WTC11 (cell line): ENCODE data around the gene ADAMTS7. TPM values are rescaled to one million over a fixed set of nuclear protein-coding genes. Genes with fewer than 3 reads are reported as not detected.

Experiments
- ATAC-seq: fragments of 200-7000 bp; cut with Tn5 transposase; 2 replicates; pipeline ENCODE4 v1.10.0; 2021; ENCODE audit warnings: mild to moderate bottlenecking, moderate library complexity
- CTCF ChIA-PET: fragments of 300-600 bp; sonication (Branson Sonifier 250); formaldehyde crosslinking; loops from one replicate; lab custom pipeline; 2021; ENCODE audit warnings: antibody characterized with exemption; lab: Charles Lee
- POLR2A ChIA-PET: fragments of 350-600 bp; sonication (Branson Sonifier 250); formaldehyde crosslinking; loops from one replicate; lab custom pipeline; 2021; ENCODE audit warnings: antibody characterized with exemption; lab: Charles Lee
- DNase-seq: peaks from one replicate; pipeline ENCODE4 v3.0.0; 2021; ENCODE audit warnings: low spot score
- H3K27ac Mint-ChIP-seq: 2 replicates; pipeline ENCODE4 v1.8.0; 2021; ENCODE audit warnings: mixed read lengths
- H3K27me3 Mint-ChIP-seq: 2 replicates; pipeline ENCODE4 v1.8.0; 2021; ENCODE audit warnings: low read depth, mild to moderate bottlenecking, moderate library complexity, mixed read lengths
- H3K36me3 Mint-ChIP-seq: 2 replicates; pipeline ENCODE4 v1.8.0; 2021; ENCODE audit warnings: mixed read lengths
- H3K4me1 Mint-ChIP-seq: 2 replicates; pipeline ENCODE4 v1.8.0; 2022; ENCODE audit warnings: mixed read lengths
- H3K4me3 Mint-ChIP-seq: 2 replicates; pipeline ENCODE4 v1.8.0; 2021; ENCODE audit warnings: mild to moderate bottlenecking, moderate library complexity, mixed read lengths
- H3K9me3 Mint-ChIP-seq: 2 replicates; pipeline ENCODE4 v1.8.0; 2021; ENCODE audit warnings: mixed read lengths
- CBFB ChIP-seq: sonication (generic); formaldehyde crosslinking; IDR thresholded peaks from 2 replicates; pipeline ENCODE4 v1.8.1; 2022; ENCODE audit warnings: mild to moderate bottlenecking, low read depth, missing genetic modification reagents
- ELF4 ChIP-seq: sonication (generic); formaldehyde crosslinking; IDR thresholded peaks from 2 replicates; pipeline ENCODE4 v1.8.1; 2022; ENCODE audit warnings: low read depth, mild to moderate bottlenecking, moderate library complexity, missing genetic modification reagents
- ESRRA ChIP-seq: sonication (generic); formaldehyde crosslinking; IDR thresholded peaks from 2 replicates; pipeline ENCODE4 v1.8.1; 2022; ENCODE audit warnings: mild to moderate bottlenecking, missing genetic modification reagents, borderline replicate concordance
- GABPB1 ChIP-seq: sonication (generic); formaldehyde crosslinking; IDR thresholded peaks from 2 replicates; pipeline ENCODE4 v1.8.1; 2023; ENCODE audit warnings: mild to moderate bottlenecking, missing genetic modification reagents
- IRF2 ChIP-seq: sonication (generic); formaldehyde crosslinking; IDR thresholded peaks from 2 replicates; pipeline ENCODE4 v1.8.0; 2022; ENCODE audit warnings: low read depth, missing genetic modification reagents, borderline replicate concordance
- JAZF1 ChIP-seq: fragments of 250-450 bp; sonication (Bioruptor Pico); IDR thresholded peaks from 2 replicates; pipeline ENCODE4 v1.9.0; 2021; ENCODE audit warnings: moderate library complexity, mild to moderate bottlenecking, inconsistent platforms
- NR1H2 ChIP-seq: sonication (generic); formaldehyde crosslinking; IDR thresholded peaks from 2 replicates; pipeline ENCODE4 v1.9.0; 2021; ENCODE audit warnings: mild to moderate bottlenecking, moderate library complexity, missing genetic modification reagents
- NR2C2 ChIP-seq: sonication (generic); formaldehyde crosslinking; IDR thresholded peaks from 2 replicates; pipeline ENCODE4 v1.8.0; 2022; ENCODE audit warnings: mild to moderate bottlenecking, missing genetic modification reagents
- PRRX2 ChIP-seq: fragments of 250-450 bp; sonication (Bioruptor Pico); IDR thresholded peaks from 2 replicates; pipeline ENCODE4 v1.8.0; 2021; ENCODE audit warnings: mild to moderate bottlenecking
- SMAD4 ChIP-seq: sonication (generic); formaldehyde crosslinking; IDR thresholded peaks from 2 replicates; pipeline ENCODE4 v1.8.0; 2022; ENCODE audit warnings: mild to moderate bottlenecking, missing genetic modification reagents
- TEAD4 ChIP-seq: sonication (generic); formaldehyde crosslinking; IDR thresholded peaks from 2 replicates; pipeline ENCODE4 v1.8.0; 2022; ENCODE audit warnings: mild to moderate bottlenecking, missing genetic modification reagents
- TP53 ChIP-seq: sonication (generic); formaldehyde crosslinking; IDR thresholded peaks from 2 replicates; pipeline ENCODE4 v1.8.1; 2023; ENCODE audit warnings: mild to moderate bottlenecking, missing genetic modification reagents
- ZNF121 ChIP-seq: sonication (generic); formaldehyde crosslinking; IDR thresholded peaks from 2 replicates; pipeline ENCODE4 v1.8.0; 2023; ENCODE audit warnings: missing genetic modification reagents
- ZNF232 ChIP-seq: sonication (generic); formaldehyde crosslinking; IDR thresholded peaks from 2 replicates; pipeline ENCODE4 v1.8.0; 2022; ENCODE audit warnings: mild to moderate bottlenecking, missing genetic modification reagents
- ZNF416 ChIP-seq: fragments of 250-450 bp; sonication (Bioruptor Pico); IDR thresholded peaks from 2 replicates; pipeline ENCODE4 v1.9.0; 2021; ENCODE audit warnings: mild to moderate bottlenecking, inconsistent platforms
- total RNA-seq: library from RNA; stranded (reverse); gene quantifications from 3 replicates; pipeline ENCODE4 v1.2.3, GENCODE V29; 2021
- TF ChIP-seq, protein P1 (sequence below): sonication (generic); formaldehyde crosslinking; IDR thresholded peaks from 2 replicates; pipeline ENCODE4 v1.8.0; 2022; ENCODE audit warnings: mild to moderate bottlenecking, missing genetic modification reagents
- TF ChIP-seq, protein P2 (sequence below): fragments of 250-450 bp; sonication (Bioruptor Pico); IDR thresholded peaks from 2 replicates; pipeline ENCODE4 v1.9.0; 2021; ENCODE audit warnings: moderate library complexity, mild to moderate bottlenecking, inconsistent platforms, borderline replicate concordance
- TF ChIP-seq, protein P3 (sequence below): sonication (generic); formaldehyde crosslinking; IDR thresholded peaks from 2 replicates; pipeline ENCODE4 v1.8.1; 2023; ENCODE audit warnings: mild to moderate bottlenecking, missing genetic modification reagents
- TF ChIP-seq, protein P4 (sequence below): sonication (generic); formaldehyde crosslinking; IDR thresholded peaks from 2 replicates; pipeline ENCODE4 v1.8.0; 2022; ENCODE audit warnings: mild to moderate bottlenecking, missing genetic modification reagents
- TF ChIP-seq, protein P5 (sequence below): sonication (generic); formaldehyde crosslinking; IDR thresholded peaks from 2 replicates; pipeline ENCODE4 v1.8.1; 2022; ENCODE audit warnings: missing genetic modification reagents, borderline replicate concordance
- TF ChIP-seq, protein P6 (sequence below): sonication (generic); formaldehyde crosslinking; IDR thresholded peaks from 2 replicates; pipeline ENCODE4 v1.8.1; 2022; ENCODE audit warnings: low read depth, mild to moderate bottlenecking, moderate library complexity, missing genetic modification reagents, borderline replicate concordance

The ADAMTS7 gene
- total RNA-seq, 1 experiment from 2014 or later = 70.3 TPM

DNA sequence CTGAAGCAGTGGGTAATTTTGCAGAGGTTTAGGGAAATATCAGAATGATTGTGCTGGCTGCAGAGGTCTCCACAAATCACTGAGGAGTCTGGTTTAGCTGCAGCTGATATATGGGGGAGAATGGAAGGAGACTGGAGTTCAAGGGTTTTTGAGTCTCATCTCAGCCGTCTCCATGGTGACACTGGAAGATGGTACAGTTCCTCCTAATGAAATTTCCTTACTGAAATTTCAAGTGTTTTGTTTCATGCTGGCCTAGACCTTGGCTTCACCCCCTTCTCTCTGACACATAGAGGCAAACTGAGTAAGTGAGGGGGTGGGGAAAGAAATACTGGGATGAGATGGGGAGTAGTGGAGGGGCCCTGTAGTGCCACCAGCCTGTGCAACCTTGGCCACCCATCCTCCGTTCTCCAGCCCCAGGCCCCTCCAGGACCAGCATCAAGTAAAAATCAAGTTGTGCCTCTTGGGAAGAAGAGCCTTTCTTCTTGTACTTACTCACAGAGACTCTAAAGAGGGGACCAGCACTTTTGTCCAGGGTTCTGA, 43.6 kb upstream of the ADAMTS7 start:
- Mint-ChIP-seq H3K36me3 (no peaks in the 10 kb centered on the region), H3K27ac (no peak overlapping the region), H3K9me3 (peaks cover 16% of the 10 kb centered on the region), H3K4me3 (no peak overlapping the region), H3K4me1 (peaks cover 14% of the 10 kb centered on the region), H3K27me3 (no peaks in the 10 kb centered on the region; the same call in 1 of the 2 replicates)
- no peak for DNase-seq
- CTCF ChIA-PET = no interaction called here
- POLR2A ChIA-PET = no interaction called here
- TF ChIP-seq CBFB (CRISPR knock-in tag) = no peak
- TF ChIP-seq GABPB1 (CRISPR knock-in tag) = no peak
- TF ChIP-seq, protein P1, sequence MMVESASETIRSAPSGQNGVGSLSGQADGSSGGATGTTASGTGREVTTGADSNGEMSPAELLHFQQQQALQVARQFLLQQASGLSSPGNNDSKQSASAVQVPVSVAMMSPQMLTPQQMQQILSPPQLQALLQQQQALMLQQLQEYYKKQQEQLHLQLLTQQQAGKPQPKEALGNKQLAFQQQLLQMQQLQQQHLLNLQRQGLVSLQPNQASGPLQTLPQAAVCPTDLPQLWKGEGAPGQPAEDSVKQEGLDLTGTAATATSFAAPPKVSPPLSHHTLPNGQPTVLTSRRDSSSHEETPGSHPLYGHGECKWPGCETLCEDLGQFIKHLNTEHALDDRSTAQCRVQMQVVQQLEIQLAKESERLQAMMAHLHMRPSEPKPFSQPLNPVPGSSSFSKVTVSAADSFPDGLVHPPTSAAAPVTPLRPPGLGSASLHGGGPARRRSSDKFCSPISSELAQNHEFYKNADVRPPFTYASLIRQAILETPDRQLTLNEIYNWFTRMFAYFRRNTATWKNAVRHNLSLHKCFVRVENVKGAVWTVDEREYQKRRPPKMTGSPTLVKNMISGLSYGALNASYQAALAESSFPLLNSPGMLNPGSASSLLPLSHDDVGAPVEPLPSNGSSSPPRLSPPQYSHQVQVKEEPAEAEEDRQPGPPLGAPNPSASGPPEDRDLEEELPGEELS (CRISPR knock-in tag) = no peak
- no peak for TF ChIP-seq ELF4 (CRISPR knock-in tag)
- TF ChIP-seq, protein P2, sequence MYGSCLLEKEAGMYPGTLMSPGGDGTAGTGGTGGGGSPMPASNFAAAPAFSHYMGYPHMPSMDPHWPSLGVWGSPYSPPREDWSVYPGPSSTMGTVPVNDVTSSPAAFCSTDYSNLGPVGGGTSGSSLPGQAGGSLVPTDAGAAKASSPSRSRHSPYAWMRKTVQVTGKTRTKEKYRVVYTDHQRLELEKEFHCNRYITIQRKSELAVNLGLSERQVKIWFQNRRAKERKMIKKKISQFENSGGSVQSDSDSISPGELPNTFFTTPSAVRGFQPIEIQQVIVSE (CRISPR knock-in tag) = no peak
- TF ChIP-seq TEAD4 (CRISPR knock-in tag) = no peak
- no peak for TF ChIP-seq IRF2
- TF ChIP-seq SMAD4 (CRISPR knock-in tag) = no peak
- TF ChIP-seq ZNF232 (CRISPR knock-in tag) = no peak
- TF ChIP-seq TP53 (CRISPR knock-in tag) = no peak
- TF ChIP-seq, protein P3, sequence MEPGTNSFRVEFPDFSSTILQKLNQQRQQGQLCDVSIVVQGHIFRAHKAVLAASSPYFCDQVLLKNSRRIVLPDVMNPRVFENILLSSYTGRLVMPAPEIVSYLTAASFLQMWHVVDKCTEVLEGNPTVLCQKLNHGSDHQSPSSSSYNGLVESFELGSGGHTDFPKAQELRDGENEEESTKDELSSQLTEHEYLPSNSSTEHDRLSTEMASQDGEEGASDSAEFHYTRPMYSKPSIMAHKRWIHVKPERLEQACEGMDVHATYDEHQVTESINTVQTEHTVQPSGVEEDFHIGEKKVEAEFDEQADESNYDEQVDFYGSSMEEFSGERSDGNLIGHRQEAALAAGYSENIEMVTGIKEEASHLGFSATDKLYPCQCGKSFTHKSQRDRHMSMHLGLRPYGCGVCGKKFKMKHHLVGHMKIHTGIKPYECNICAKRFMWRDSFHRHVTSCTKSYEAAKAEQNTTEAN (CRISPR knock-in tag) = no peak
- no peak for TF ChIP-seq PRRX2 (CRISPR knock-in tag)
- TF ChIP-seq ZNF416 (CRISPR knock-in tag) = no peak
- TF ChIP-seq, protein P4, sequence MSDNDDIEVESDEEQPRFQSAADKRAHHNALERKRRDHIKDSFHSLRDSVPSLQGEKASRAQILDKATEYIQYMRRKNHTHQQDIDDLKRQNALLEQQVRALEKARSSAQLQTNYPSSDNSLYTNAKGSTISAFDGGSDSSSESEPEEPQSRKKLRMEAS (CRISPR knock-in tag) = no peak
- ATAC-seq = no peak

DNA sequence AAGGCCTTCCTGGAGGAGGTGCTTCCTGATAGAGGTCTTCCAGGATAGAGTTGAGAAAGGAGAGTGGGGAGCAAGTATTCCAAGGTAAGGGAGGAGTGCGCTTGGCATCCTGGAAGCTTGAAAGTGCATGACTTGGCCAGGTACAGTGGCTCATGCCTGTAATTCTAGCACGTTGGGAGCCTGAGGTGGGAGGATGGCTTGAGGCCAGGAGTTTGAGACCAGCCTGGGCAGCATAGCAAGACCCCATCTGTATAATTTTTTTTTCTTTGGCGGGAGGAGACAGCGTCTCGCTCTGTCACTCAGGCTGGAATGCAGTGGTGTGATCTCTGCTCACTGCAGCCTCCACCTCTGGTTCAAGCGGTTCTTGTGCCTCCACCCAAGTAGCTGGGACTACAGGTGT, 42.2 kb upstream of the ADAMTS7 start:
- no peaks in the 10 kb centered on the region for H3K36me3 Mint-ChIP-seq
- ATAC-seq = no peak
- H3K27me3 Mint-ChIP-seq = no peaks in the 10 kb centered on the region; the same call in 1 of the 2 replicates
- no peak overlapping the region for H3K4me3 Mint-ChIP-seq
- H3K27ac Mint-ChIP-seq = no peak overlapping the region; the same call in 1 of the 2 replicates
- POLR2A ChIA-PET = no interaction called here
- TF ChIP-seq ESRRA (CRISPR knock-in tag) (no peak), ZNF121 (CRISPR knock-in tag) (peak; percentile 90), NR1H2 (CRISPR knock-in tag) (no peak), NR2C2 (CRISPR knock-in tag) (no peak), JAZF1 (no peak)
- TF ChIP-seq, protein P5, sequence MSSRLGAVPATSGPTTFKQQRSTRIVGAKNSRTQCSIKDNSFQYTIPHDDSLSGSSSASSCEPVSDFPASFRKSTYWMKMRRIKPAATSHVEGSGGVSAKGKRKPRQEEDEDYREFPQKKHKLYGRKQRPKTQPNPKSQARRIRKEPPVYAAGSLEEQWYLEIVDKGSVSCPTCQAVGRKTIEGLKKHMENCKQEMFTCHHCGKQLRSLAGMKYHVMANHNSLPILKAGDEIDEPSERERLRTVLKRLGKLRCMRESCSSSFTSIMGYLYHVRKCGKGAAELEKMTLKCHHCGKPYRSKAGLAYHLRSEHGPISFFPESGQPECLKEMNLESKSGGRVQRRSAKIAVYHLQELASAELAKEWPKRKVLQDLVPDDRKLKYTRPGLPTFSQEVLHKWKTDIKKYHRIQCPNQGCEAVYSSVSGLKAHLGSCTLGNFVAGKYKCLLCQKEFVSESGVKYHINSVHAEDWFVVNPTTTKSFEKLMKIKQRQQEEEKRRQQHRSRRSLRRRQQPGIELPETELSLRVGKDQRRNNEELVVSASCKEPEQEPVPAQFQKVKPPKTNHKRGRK = no peak
- TF ChIP-seq, protein P2 (CRISPR knock-in tag) = no peak
- TF ChIP-seq, protein P6, sequence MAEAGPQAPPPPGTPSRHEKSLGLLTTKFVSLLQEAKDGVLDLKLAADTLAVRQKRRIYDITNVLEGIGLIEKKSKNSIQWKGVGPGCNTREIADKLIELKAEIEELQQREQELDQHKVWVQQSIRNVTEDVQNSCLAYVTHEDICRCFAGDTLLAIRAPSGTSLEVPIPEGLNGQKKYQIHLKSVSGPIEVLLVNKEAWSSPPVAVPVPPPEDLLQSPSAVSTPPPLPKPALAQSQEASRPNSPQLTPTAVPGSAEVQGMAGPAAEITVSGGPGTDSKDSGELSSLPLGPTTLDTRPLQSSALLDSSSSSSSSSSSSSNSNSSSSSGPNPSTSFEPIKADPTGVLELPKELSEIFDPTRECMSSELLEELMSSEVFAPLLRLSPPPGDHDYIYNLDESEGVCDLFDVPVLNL = no peak
- peaks cover 12% of the 10 kb centered on the region for H3K4me1 Mint-ChIP-seq
- DNase-seq = no peak
- peaks cover 12% of the 10 kb centered on the region for H3K9me3 Mint-ChIP-seq
- CTCF ChIA-PET = interaction anchor here (0.9 kb wide), 1 partner anchor 31 kb away, joined by 3 read pairs; no protein-coding TSS in a partner anchor
